ENCODE results near the gene GPC5. TPM values are rescaled to one million over a fixed set of nuclear protein-coding genes. Genes with fewer than 3 reads are reported as not detected.

The GPC5 gene
- total and polyA plus RNA-seq, 9 of the 15 experiments (the other 6 are each of a cell fraction or from before 2014, with no cell fraction given): 0.18 to 0.27 TPM; not detected in 7

- TF ChIP-seq ZC3H8 (IDR thresholded peaks at IDR 0.05) (no peak), ZC3H4 (CRISPR knock-in tag; IDR thresholded peaks at IDR 0.05; ENCODE audit: borderline replicate concordance) (peak; percentile 78; the same call in 1 of the 2 replicates), CBX5 (IDR thresholded peaks at IDR 0.05; ENCODE audit: borderline replicate concordance, low read depth) (0 out of 2 replicates have a peak, but pooled peaks have one; percentile 21), CTCF (IDR thresholded peaks at IDR 0.05 in 2 of 3, conservative IDR thresholded peaks at IDR 0.05 in 1 of 3; ENCODE audit: insufficient read depth in 2 of 3, low read depth in 1 of 3, low read length in 3 of 3) (peak in 1 of 3 experiments; percentile 43; a peak in 2 of 6 replicates), TARDBP (IDR thresholded peaks at IDR 0.05) (no peak), MEF2A (IDR thresholded peaks at IDR 0.05; ENCODE audit: control insufficient read depth, low read depth, low read length) (no peak), REST (IDR thresholded peaks at IDR 0.05; ENCODE audit: borderline replicate concordance) (peak; percentile 19; the same call in 1 of the 2 replicates), REST (CRISPR knock-in tag; IDR thresholded peaks at IDR 0.05; ENCODE audit: low read depth) (no peak; the same call in 1 of the 2 replicates), MTF1 (CRISPR knock-in tag; IDR thresholded peaks at IDR 0.05; ENCODE audit: borderline replicate concordance) (peak; percentile 70; the same call in 1 of the 2 replicates), DMBX1 (CRISPR knock-in tag; IDR thresholded peaks at IDR 0.05; ENCODE audit: borderline replicate concordance) (no peak), CHD4 (IDR thresholded peaks at IDR 0.05; ENCODE audit: insufficient read depth, insufficient replicate concordance, low read depth, low read length, poor library complexity, severe bottlenecking) (no peak), ZFP36 (IDR thresholded peaks at IDR 0.05; ENCODE audit: low read depth, low read length, partially characterized antibody) (no peak), DEAF1 (CRISPR knock-in tag; IDR thresholded peaks at IDR 0.05) (0 out of 2 replicates have a peak, but pooled peaks have one; percentile 12), YBX1 (IDR thresholded peaks at IDR 0.05) (no peak)
Observed at GRCh38 chr13:92573467-92574057, 1175.1 kb downstream of the GPC5 start (continued).
